ENCODE data around the gene ST6GALNAC3.
A peak's percentile ranks its signal among the peaks of the same experiment; 100 is the strongest.
"Not testable (repeated sequence)": the region's sequence is repeated elsewhere in the genome, so short reads cannot be mapped to it uniquely, and the experiment has no call there.

ST6GALNAC3 gene

DNA sequence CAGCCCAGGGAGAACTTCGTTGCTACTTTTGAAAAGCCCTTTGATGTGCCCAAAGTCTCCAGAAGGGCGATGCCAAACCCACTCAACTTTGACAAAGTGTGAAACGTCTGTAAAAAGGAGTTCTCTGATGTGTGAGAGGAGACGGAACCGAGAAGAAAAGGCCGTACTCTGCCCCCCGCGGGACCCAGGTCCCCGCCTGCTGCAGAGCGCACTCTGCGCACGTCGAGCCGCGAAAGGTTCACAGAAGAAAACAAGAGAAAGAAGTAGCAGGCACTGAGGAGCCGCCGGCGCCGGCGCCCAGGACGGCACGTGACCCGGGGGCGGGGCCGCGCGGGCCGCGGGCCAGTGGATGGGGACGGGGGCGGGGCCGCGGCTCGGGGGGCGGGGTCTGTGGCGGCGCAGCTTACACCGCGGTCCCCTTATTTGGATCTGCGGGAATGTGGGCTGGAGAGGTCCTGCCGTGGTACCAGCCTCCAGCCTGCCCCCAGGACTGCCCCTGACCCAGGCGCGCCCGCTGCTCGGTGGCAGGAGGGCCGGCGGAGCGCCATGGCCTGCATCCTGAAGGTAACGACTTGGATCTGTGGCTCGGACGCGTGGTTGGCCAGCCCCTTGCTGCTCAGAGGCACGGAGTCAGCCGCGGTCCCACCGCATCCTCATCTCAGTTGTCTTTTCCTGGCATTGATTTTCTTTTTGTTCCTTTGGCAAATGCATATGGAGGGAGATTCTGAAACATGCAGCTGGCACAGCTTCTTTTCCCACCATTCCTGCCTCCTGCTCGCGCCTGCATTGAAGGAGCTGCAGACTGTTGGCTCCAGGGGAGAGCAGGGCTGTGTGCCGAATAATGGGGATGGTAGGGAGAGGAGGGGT is at the start of gene ST6GALNAC3:
TSS of gene ST6GALNAC3 (plus strand) at position 426 of the 867 bp plus-strand sequence.
- peak; percentile 37 to 55 for DNase-seq

GRCh38 chr1:76027341-76027740 is 47.2 kb upstream of the ST6GALNAC3 start:
- DNase-seq, result no peak

DNA sequence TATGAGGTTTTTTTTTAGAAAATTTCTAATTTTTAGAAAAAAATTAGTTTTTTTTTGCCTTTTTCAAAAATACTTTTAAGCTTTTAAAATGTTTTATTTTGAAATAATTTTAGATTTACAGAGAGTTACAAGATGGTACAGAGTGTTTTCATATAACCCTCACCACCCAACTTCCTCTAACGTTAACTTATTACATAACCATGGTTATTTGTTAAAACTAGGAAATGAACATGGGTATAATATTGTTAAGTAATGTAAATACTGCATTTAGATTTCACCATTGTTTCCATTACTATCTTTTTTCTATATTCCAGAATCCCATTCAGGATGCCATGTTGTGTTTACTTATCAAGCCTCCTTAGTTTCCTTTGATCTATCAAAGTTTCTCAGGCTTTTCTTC is 45.2 kb upstream of the ST6GALNAC3 start:
- no peak for DNase-seq

- no peak for DNase-seq
Observed at GRCh38 chr1:76031496-76031895, 43.0 kb upstream of the ST6GALNAC3 start.

DNA sequence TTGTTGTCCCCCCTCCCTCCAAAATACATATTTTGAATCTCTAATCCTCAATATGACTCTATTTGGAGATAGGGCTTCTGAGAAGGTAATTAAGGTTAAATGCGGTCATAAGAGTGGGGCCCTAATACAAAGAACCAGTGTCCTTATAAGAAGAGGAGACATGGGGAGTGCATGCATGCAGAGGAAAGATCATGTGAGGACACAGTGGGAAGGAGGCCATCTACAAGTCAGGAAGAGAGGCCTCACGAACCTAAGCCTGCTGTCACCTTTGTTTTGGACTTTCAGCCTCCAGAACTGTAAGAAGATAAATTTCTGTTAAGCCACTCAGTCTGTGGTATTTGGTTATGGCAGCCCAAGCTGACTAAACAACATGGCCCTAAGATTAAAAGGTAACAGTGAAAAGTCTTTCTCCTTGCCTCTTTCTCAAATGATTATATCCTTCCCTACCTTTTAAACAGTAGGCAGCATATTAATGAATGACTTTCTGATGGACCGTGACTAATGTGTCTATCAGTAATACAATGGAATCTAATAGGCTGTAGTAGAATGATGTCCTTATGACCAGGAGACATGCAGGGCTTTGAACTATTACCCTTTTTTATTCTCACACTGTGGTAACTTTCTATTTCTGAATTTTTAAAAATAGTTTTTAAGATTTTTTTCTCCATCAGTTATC is 40.6 kb upstream of the ST6GALNAC3 start:
- no peak for DNase-seq

DNA sequence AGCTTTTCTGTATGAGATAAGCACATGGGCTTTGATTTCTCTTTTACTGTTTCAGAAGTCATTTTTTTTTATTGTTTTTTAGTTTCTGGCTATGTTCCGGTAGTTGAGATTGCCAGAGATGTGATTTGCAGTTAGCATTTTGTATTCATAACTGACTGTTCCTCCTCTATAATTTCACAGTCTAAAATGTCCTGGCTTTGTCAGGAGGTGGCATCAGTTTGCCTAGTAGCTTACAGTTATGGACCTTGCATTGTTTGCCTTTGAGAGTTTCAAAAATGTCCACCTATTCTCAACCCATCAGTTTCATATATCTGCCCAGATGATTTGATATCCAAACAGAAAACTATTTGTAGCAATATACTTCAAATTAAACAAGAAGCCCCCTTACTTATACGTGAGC is 39.5 kb upstream of the ST6GALNAC3 start:
- DNase-seq, result peak in 1 of 2 experiments; percentile 5

DNA sequence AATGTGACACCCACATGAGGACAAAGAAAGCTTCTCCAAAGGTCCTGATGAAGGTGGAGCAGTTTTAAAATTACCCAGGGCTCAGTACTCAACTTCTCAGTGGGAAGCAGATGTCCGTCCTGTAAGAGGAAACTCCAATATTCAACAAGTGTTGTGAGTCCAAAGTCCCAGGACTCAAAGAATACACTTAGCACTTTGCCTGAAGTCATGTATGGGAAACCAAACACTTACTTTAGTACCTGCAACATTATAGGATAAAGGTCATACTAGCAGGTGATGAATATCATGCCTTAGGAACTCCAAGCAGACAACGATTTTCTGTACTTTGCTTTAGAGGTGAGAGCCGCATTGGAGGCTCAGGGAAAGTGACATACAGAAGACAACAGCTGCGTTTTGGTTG is 37.2 kb upstream of the ST6GALNAC3 start:
- DNase-seq, result no peak

DNA sequence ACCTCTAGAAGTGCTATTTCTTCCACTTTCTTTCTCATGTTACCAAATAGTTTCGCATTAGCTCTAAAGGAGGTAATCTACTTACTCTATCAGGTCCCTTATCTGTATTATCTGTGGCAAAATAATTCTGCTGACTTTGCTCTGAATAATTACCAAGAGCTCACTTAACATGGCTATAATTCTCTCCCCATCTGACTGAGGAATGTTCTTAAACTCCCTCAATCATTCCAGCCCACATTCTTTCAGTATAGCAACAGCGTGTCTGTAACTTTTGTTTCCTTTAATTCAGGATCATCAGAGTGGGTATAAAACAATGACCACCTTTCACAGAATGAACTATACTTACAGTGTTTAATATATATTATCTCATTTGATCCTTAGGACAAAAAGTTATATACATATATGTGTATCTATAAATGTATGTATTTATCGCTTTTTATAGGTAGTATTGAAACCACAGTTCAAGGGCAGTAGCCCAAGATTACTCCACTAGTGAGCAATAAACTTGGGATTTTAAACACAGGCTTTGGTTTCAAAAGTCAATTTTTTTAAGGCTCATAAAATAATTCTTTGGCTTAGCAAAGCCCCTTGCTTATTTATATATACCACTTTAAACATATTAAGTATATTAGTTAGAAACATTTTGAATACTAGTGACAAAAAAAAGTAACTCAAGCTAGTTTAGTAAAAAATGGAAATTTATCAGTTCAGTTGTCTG is 36.1 kb upstream of the ST6GALNAC3 start:
- DNase-seq, result no peak

- DNase-seq, result no peak
Observed at GRCh38 chr1:76046149-76046548, 28.4 kb upstream of the ST6GALNAC3 start.

GRCh38 chr1:76048219-76048618 is 26.3 kb upstream of the ST6GALNAC3 start:
- no peak for DNase-seq

GRCh38 chr1:76048926-76049325 is 25.6 kb upstream of the ST6GALNAC3 start:
- no peak for DNase-seq

DNA sequence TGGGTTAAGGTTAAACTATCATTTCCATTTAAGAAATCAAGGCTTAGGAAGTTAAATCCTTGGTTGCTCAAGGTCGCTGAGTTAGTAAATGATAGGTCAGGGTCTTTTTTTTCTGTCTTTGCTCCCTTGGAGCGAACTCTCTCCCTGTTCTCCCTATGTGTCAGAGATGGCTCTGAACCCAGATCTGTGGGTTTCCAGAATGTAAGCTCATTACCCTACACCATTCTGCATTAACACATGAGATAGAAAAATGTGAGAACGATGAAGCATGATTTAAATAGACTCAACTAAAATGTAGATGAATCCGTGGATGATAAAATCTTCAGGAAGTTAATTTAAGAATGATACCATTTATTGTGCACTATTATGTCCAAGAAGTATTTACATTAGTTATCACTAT is 25.0 kb upstream of the ST6GALNAC3 start:
- no peak for DNase-seq

- not testable (repeated sequence) for DNase-seq
Observed at GRCh38 chr1:76050073-76050472, 24.5 kb upstream of the ST6GALNAC3 start.

- DNase-seq, result no peak
Observed at GRCh38 chr1:76053021-76053420, 21.5 kb upstream of the ST6GALNAC3 start.

DNA sequence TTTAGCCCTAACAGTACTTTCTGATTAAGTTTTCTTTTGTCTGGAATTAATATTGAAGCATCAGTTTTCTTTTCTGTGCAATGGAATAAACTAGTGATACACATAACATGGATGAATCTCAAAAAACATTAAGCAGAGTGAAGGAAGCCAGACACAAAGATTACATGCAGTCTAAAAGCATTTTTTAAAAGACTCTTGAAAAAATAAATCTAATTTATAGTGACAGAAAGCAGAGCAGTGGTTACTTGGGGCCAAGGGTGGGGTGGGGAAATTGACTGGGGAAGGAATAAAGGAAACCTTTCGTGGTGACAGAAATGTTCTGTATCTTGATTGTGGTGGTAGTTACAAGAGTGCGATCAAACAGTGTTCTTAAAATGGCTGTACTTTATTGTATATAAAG is 20.2 kb upstream of the ST6GALNAC3 start:
- no peak for DNase-seq

DNA sequence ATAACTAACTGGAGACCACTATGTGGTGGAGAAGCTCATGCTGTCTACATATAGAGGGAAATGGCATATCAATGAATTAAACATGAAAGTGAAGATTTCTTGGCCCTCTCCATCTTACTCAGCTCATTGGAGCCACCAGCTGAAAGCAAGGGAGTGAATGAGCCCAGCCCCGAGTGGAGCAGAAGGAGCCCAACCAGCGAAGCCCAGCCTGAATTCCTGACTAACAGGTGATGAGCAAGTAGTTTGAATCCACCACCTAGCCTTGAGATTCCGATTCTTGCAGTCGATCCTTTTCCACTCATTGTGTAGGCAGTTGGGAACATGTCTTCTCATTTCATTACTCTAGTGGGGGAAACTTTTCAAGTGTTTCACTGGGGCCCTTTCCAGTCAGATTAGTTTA is 18.6 kb upstream of the ST6GALNAC3 start:
- DNase-seq, result no peak

- DNase-seq, result peak in 1 of 2 experiments; percentile 24
Observed at GRCh38 chr1:76059451-76059850, 15.1 kb upstream of the ST6GALNAC3 start.

DNA sequence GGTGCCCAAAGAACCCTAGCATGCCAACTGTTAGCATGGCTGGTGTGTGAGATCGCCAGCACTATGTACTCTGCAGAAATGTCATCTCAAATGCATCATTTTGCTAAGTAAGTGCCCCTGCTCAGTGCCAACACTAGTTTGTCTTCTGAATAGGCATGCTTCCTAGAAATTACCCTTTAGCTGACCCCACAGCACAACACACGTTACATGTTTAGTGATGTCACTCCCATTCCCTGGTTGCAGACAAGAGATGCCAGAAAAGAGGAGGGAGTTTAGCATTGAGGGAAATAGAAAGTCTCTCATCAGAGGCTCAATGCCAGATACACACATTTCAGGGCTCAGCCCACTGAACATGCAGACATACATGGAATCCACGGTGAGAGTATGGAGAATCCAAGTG is 9.3 kb upstream of the ST6GALNAC3 start:
- no peak for DNase-seq

DNA sequence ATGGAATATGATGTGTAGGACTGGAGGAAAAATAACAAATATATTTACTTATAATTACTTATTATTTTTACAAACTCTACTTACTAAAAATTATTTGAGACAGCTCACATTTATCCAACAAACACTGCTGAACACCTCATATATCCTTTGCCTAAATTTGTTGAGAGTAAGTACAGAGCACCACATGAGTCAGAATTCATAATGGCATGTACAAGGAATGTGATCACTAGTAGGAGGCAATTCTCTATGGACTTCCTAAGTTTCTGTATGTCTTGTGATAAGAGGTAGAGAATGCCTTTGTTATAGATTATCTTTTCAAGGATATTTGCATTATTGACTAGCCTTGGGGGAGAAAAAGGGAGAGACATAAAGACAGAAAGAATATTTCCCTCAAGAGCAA is 8.2 kb upstream of the ST6GALNAC3 start:
- no peak for DNase-seq

- no peak for DNase-seq
Observed at GRCh38 chr1:76068542-76068941, 6.0 kb upstream of the ST6GALNAC3 start.

- DNase-seq, result peak in 1 of 2 experiments; percentile 48
Observed at GRCh38 chr1:76068953-76069561, 5.5 kb upstream of the ST6GALNAC3 start.

DNA sequence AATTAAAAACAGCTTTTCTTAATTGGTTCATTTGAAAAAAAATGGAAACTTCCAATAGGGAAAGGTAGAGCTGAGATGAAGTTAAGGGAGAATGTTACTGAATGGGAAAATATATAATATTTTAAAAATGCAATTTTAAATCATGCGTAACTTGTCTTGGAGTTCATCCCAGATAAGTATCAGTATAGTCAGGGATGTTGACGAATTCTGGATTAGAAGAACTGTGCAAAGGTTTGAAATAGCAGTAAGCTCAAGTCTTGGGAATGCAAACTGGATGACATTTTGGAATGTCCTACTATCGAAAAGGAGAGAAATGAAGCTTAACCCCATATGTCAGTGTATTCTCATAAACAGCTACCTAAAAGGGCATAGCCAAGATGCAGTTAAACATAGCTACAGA is 4.0 kb upstream of the ST6GALNAC3 start:
- no peak for DNase-seq

GRCh38 chr1:76073481-76073880 is 1.1 kb upstream of the ST6GALNAC3 start:
- DNase-seq, result no peak

All from NCI-H2081 (cell line).